Measurements from ENCODE around the gene ZDHHC12. TPM values are rescaled to one million over a fixed set of nuclear protein-coding genes. Genes with fewer than 3 reads are reported as not detected.

Gene ZDHHC12
- total and polyA plus RNA-seq, 2 donors (not counting 3 experiments of a cell fraction or from before 2014, with no cell fraction given) = 28.8 to 62.0 TPM

GRCh38 chr9:128750926-128751595, 27.1 kb upstream of the ZDHHC12 start:
- Histone ChIP-seq H3K27me3 (ENCODE audit: control insufficient read depth in 2 of 2, insufficient read depth in 2 of 2, low read length in 2 of 2) (no peaks in the 10 kb centered on the region), H4K20me1 (replicated peaks; ENCODE audit: control insufficient read depth, extremely low read depth, insufficient read depth, low read length) (no peaks in the 10 kb centered on the region), H3K9me1 (replicated peaks; ENCODE audit: control insufficient read depth, extremely low read depth, insufficient read depth, low read length) (no peaks in the 10 kb centered on the region), H3K79me2 (ENCODE audit: control insufficient read depth, insufficient read depth, low read length) (no peaks in the 10 kb centered on the region), H2AFZ (ENCODE audit: low read depth, low read length) (no peak overlapping the region), H3K9ac (replicated peaks; ENCODE audit: extremely low read depth, insufficient read depth, low read length) (no peak overlapping the region), H3K4me1 (ENCODE audit: control insufficient read depth, extremely low read depth, insufficient read depth, low read length) (no peaks in the 10 kb centered on the region), H3K4me3 (replicated peaks in 1 of 3; ENCODE audit: insufficient read depth in 1 of 3, low read depth in 1 of 3, low read length in 3 of 3) (no peak overlapping the region), H3K36me3 (ENCODE audit: control insufficient read depth in 2 of 2, extremely low read depth in 1 of 2, insufficient read depth in 2 of 2, low read length in 2 of 2) (peaks cover 0 to 10% of the 10 kb centered on the region in 2 experiments), H3K4me2 (ENCODE audit: insufficient read depth, low read length) (no peak overlapping the region), H3K9me3 (replicated peaks; ENCODE audit: control insufficient read depth, insufficient read depth, low read length) (no peaks in the 10 kb centered on the region), H3K27ac (ENCODE audit: insufficient read depth, low read depth, low read length) (no peak overlapping the region)
- ChIA-PET CTCF (interaction anchor here (1.2 to 1.9 kb wide), 2 partner anchors 13 to 18 kb away, joined by 4 to 6 read pairs; no protein-coding TSS in a partner anchor), POLR2A (no interaction called here)
- BruUV-seq (replicated peaks) = no TSS peak
- intact Hi-C loops (cut with micrococcal nuclease) = no loop called here
- dilution Hi-C loops (cut with MboI; ENCODE audit: extremely low pct_ligation_motif_present, low sequenced_read_pairs) = no loop called here
- no peak for TF ChIP-seq EZH2 (IDR thresholded peaks at IDR 0.05; ENCODE audit: borderline replicate concordance, low read depth, low read length, severe bottlenecking)
- TF ChIP-seq JUN (IDR thresholded peaks at IDR 0.05; ENCODE audit: borderline replicate concordance, insufficient read depth, insufficient read length, low read depth) = no peak
- TF ChIP-seq GATA2 (IDR thresholded peaks at IDR 0.05; ENCODE audit: insufficient read depth, insufficient read length, low read depth, low read length) = no peak
- TF ChIP-seq POLR2A (IDR thresholded peaks at IDR 0.05; ENCODE audit: low read depth, low read length) = no peak
- TF ChIP-seq MAX (IDR thresholded peaks at IDR 0.05; ENCODE audit: insufficient read depth, insufficient read length) = no peak
- TF ChIP-seq POLR2AphosphoS5 (IDR thresholded peaks at IDR 0.05; ENCODE audit: insufficient read depth, low read depth, low read length) = no peak
- TF ChIP-seq CTCF (IDR thresholded peaks at IDR 0.05; ENCODE audit: extremely low read depth in 1 of 2, insufficient read depth in 1 of 2, low read depth in 1 of 2, low read length in 2 of 2) = no peak
- no peak for TF ChIP-seq MYC (IDR thresholded peaks at IDR 0.05; ENCODE audit: low read depth, low read length)
- no peak for TF ChIP-seq FOS (IDR thresholded peaks at IDR 0.05; ENCODE audit: borderline replicate concordance, insufficient read depth, low read length)
- FAIRE-seq = no peak
- DNase-seq (ENCODE audit: low read depth, low spot score) = no peak
